ENCODE measurements around the gene RYR1.

RYR1 gene

GRCh38 chr19:38392707-38393308 lies 40.7 kb upstream of the RYR1 start:
- Histone ChIP-seq H2AFZ (ENCODE audit: low read depth, low read length) (no peak overlapping the region), H3K9ac (ENCODE audit: low read depth, low read length) (no peak overlapping the region), H3K27ac (ENCODE audit: low read length) (no peak overlapping the region), H3K79me2 (ENCODE audit: insufficient read depth, low read length) (no peaks in the 10 kb centered on the region), H3K4me1 (ENCODE audit: insufficient read depth, low read length) (peaks cover 16% of the 10 kb centered on the region), H4K20me1 (ENCODE audit: insufficient read depth, low read length) (0 out of 2 replicates have a peak, but pooled peaks cover 7% of the 10 kb centered on the region), H3K27me3 (ENCODE audit: insufficient read depth, low read length, poor library complexity) (no peaks in the 10 kb centered on the region), H3K4me3 (ENCODE audit: low read depth in 1 of 2, low read length in 2 of 2) (no peak overlapping the region), H3K9me3 (ENCODE audit: insufficient read depth, low read length, severe bottlenecking) (no peaks in the 10 kb centered on the region), H3K36me3 (ENCODE audit: insufficient read depth, low read length) (no peaks in the 10 kb centered on the region), H3K4me2 (ENCODE audit: insufficient read depth, low read length) (no peak overlapping the region)
- TF ChIP-seq CTCF (IDR thresholded peaks at IDR 0.05; ENCODE audit: borderline replicate concordance, extremely low read depth, low read length, poor library complexity, severe bottlenecking) (no peak), EZH2 (IDR thresholded peaks at IDR 0.05; ENCODE audit: borderline replicate concordance, low read depth, low read length, severe bottlenecking) (no peak)
- DNase-seq (no peak), ATAC-seq (ENCODE audit: insufficient read depth, low read depth) (no peak)

- TF ChIP-seq CTCF (IDR thresholded peaks at IDR 0.05; ENCODE audit: borderline replicate concordance, extremely low read depth, low read length, poor library complexity, severe bottlenecking) (no peak), EZH2 (IDR thresholded peaks at IDR 0.05; ENCODE audit: borderline replicate concordance, low read depth, low read length, severe bottlenecking) (no peak)
- H4K20me1 ChIP-seq (ENCODE audit: insufficient read depth, low read length): 0 out of 2 replicates have a peak, but pooled peaks cover 3% of the 10 kb centered on the region
- 0 out of 2 replicates have a peak, but pooled peaks cover under 1% of the 10 kb centered on the region for H3K4me1 ChIP-seq (ENCODE audit: insufficient read depth, low read length)
- H3K36me3 ChIP-seq (ENCODE audit: insufficient read depth, low read length): no peaks in the 10 kb centered on the region
- H3K79me2 ChIP-seq (ENCODE audit: insufficient read depth, low read length): no peaks in the 10 kb centered on the region
- H3K9ac ChIP-seq (ENCODE audit: low read depth, low read length): no peak overlapping the region
- DNase-seq: no peak
- H3K27ac ChIP-seq (ENCODE audit: low read length): no peak overlapping the region
- no peak overlapping the region for H3K4me2 ChIP-seq (ENCODE audit: insufficient read depth, low read length)
- no peaks in the 10 kb centered on the region for H3K27me3 ChIP-seq (ENCODE audit: insufficient read depth, low read length, poor library complexity)
- no peak overlapping the region for H3K4me3 ChIP-seq (ENCODE audit: low read depth in 1 of 2, low read length in 2 of 2)
- H3K9me3 ChIP-seq (ENCODE audit: insufficient read depth, low read length, severe bottlenecking): no peaks in the 10 kb centered on the region
- no peak for ATAC-seq (ENCODE audit: insufficient read depth, low read depth)
- H2AFZ ChIP-seq (ENCODE audit: low read depth, low read length): no peak overlapping the region
Observed at GRCh38 chr19:38394488-38394887, 39.0 kb upstream of the RYR1 start.

- H3K27ac ChIP-seq (ENCODE audit: low read length): no peak overlapping the region
- no peaks in the 10 kb centered on the region for H4K20me1 ChIP-seq (ENCODE audit: insufficient read depth, low read length)
- no peaks in the 10 kb centered on the region for H3K79me2 ChIP-seq (ENCODE audit: insufficient read depth, low read length)
- H3K4me3 ChIP-seq (ENCODE audit: low read depth in 1 of 2, low read length in 2 of 2): no peak overlapping the region
- no peaks in the 10 kb centered on the region for H3K4me1 ChIP-seq (ENCODE audit: insufficient read depth, low read length)
- no peaks in the 10 kb centered on the region for H3K27me3 ChIP-seq (ENCODE audit: insufficient read depth, low read length, poor library complexity)
- DNase-seq (no peak), ATAC-seq (ENCODE audit: insufficient read depth, low read depth) (no peak)
- H3K4me2 ChIP-seq (ENCODE audit: insufficient read depth, low read length): no peak overlapping the region
- no peak overlapping the region for H3K9ac ChIP-seq (ENCODE audit: low read depth, low read length)
- TF ChIP-seq EZH2 (IDR thresholded peaks at IDR 0.05; ENCODE audit: borderline replicate concordance, low read depth, low read length, severe bottlenecking): no peak
- no peak for TF ChIP-seq CTCF (IDR thresholded peaks at IDR 0.05; ENCODE audit: borderline replicate concordance, extremely low read depth, low read length, poor library complexity, severe bottlenecking)
- no peaks in the 10 kb centered on the region for H3K36me3 ChIP-seq (ENCODE audit: insufficient read depth, low read length)
- no peaks in the 10 kb centered on the region for H3K9me3 ChIP-seq (ENCODE audit: insufficient read depth, low read length, severe bottlenecking)
- H2AFZ ChIP-seq (ENCODE audit: low read depth, low read length): no peak overlapping the region
Observed at GRCh38 chr19:38395381-38396114, 37.9 kb upstream of the RYR1 start.

Measured in DND-41 (cell line).